GM19455 (cell line): ENCODE data around the gene PLAAT2.
"Not testable (repeated sequence)": the region's sequence is repeated elsewhere in the genome, so short reads cannot be mapped to it uniquely, and the experiment has no call there.

Experiments
- ATAC-seq: cut with Tn5 transposase; IDR thresholded peaks from one replicate; pipeline ENCODE4 v1.9.1; 2021; ENCODE audit not compliant: unreplicated experiment

The PLAAT2 gene

GRCh38 chr11:63563201-63564055 lies at the start of gene PLAAT2:
Gene PLAAT2, minus strand, starts transcription at chr11:63563379. Its CDS starts 55 bp downstream, at chr11:63563324.
- peak; percentile 5 for ATAC-seq

- no peak for ATAC-seq
Measured at GRCh38 chr11:63612181-63612580, 49.0 kb upstream of the PLAAT2 start.

GRCh38 chr11:63611395-63611747 lies 48.2 kb upstream of the PLAAT2 start:
- ATAC-seq, result no peak

- no peak for ATAC-seq
Measured at GRCh38 chr11:63610604-63611394, 47.6 kb upstream of the PLAAT2 start.

GRCh38 chr11:63609971-63610580 lies 46.9 kb upstream of the PLAAT2 start:
- no peak for ATAC-seq

- no peak for ATAC-seq
Measured at GRCh38 chr11:63609536-63609935, 46.4 kb upstream of the PLAAT2 start.

GRCh38 chr11:63608353-63609345 lies 45.5 kb upstream of the PLAAT2 start:
- no peak for ATAC-seq

- no peak for ATAC-seq
Measured at GRCh38 chr11:63603180-63603518, 40.0 kb upstream of the PLAAT2 start.

GRCh38 chr11:63602290-63603179 lies 39.4 kb upstream of the PLAAT2 start:
- not testable (repeated sequence) for ATAC-seq

- no peak for ATAC-seq
Measured at GRCh38 chr11:63599211-63600122, 36.3 kb upstream of the PLAAT2 start.

GRCh38 chr11:63598556-63598955 lies 35.4 kb upstream of the PLAAT2 start:
- no peak for ATAC-seq

- no peak for ATAC-seq
Measured at GRCh38 chr11:63595296-63595695, 32.1 kb upstream of the PLAAT2 start.

- ATAC-seq, result no peak
Measured at GRCh38 chr11:63592975-63593395, 29.8 kb upstream of the PLAAT2 start.

- no peak for ATAC-seq
Measured at GRCh38 chr11:63590024-63590788, 27.0 kb upstream of the PLAAT2 start.

GRCh38 chr11:63589000-63589399 lies 25.8 kb upstream of the PLAAT2 start:
- ATAC-seq, result no peak

GRCh38 chr11:63586451-63587166 lies 23.4 kb upstream of the PLAAT2 start:
- ATAC-seq, result no peak

GRCh38 chr11:63583357-63583677 lies 20.1 kb upstream of the PLAAT2 start:
- no peak for ATAC-seq
